Thyroid gland (tissue), 4 donors: ENCODE measurements around the gene ATP5MG.

Source experiments
- CTCF ChIP-seq, 6 experiments: fragments of 200-600 bp in 3 of 6; fragments of 450-650 bp in 3 of 6; sonication (generic) in 3 of 6; IDR thresholded peaks; one replicate each; pipeline ENCODE4 v1.5.1; 2016 to 2019; ENCODE audit warnings: antibody characterized with exemption in 6 of 6, mild to moderate bottlenecking in 2 of 6, inconsistent platforms in 1 of 6, moderate library complexity in 1 of 6
- POLR2A ChIP-seq, 2 donors: fragments of 450-650 bp; IDR thresholded peaks; one replicate each; pipeline ENCODE4 v1.6.1; 2017; ENCODE audit warnings: antibody characterized with exemption in 2 of 2, mild to moderate bottlenecking in 2 of 2, moderate library complexity in 1 of 2

- TF ChIP-seq CTCF (IDR thresholded peaks at IDR 0.05) (no peak), POLR2A (IDR thresholded peaks at IDR 0.05) (no peak)
Measured at GRCh38 chr11:118418766-118419165, 17.4 kb downstream of the ATP5MG start.
